Fibroblast of pulmonary artery (primary cell): ENCODE data around the gene ARHGEF28.

Experiments used
- DNase-seq: peaks from one replicate; pipeline ENCODE4 v3.0.0-alpha.2; 2010; ENCODE audit warnings: low read depth
- H3K4me3 ChIP-seq: replicated peaks from 2 replicates; pipeline ENCODE4 v1.5.1; 2011; ENCODE audit warnings: low read depth, mild to moderate bottlenecking, control low read depth, low read length, moderate library complexity
- TF ChIP-seq, protein P1 (sequence below): IDR thresholded peaks from 2 replicates; pipeline ENCODE4 v1.5.1; 2011; ENCODE audit warnings: mild to moderate bottlenecking, control low read depth, low read length, inconsistent platforms; ENCODE audit errors: missing control alignments

Gene ARHGEF28

DNA sequence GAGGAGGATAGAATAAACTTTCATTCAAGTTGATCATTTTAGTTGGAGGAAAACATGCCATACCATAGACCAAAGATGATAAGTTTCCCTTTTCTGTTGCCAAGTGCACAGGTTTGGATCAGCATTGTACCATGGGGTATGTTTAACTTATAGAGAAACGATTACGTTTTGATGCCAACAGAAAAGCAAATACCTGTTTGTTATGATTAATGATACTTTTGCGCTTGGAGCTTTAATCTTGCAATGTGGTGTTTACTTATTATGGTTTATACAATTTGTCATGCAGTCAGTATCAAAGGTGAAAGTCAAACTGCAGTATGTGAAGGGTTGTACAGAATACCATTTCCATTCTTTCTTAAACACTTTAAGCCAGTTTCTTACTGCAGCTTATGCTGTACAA, 13.2 kb upstream of the ARHGEF28 start:
- TF ChIP-seq, protein P1, sequence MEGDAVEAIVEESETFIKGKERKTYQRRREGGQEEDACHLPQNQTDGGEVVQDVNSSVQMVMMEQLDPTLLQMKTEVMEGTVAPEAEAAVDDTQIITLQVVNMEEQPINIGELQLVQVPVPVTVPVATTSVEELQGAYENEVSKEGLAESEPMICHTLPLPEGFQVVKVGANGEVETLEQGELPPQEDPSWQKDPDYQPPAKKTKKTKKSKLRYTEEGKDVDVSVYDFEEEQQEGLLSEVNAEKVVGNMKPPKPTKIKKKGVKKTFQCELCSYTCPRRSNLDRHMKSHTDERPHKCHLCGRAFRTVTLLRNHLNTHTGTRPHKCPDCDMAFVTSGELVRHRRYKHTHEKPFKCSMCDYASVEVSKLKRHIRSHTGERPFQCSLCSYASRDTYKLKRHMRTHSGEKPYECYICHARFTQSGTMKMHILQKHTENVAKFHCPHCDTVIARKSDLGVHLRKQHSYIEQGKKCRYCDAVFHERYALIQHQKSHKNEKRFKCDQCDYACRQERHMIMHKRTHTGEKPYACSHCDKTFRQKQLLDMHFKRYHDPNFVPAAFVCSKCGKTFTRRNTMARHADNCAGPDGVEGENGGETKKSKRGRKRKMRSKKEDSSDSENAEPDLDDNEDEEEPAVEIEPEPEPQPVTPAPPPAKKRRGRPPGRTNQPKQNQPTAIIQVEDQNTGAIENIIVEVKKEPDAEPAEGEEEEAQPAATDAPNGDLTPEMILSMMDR: no peak
- DNase-seq: no peak
- H3K4me3 ChIP-seq: no peak overlapping the region

DNA sequence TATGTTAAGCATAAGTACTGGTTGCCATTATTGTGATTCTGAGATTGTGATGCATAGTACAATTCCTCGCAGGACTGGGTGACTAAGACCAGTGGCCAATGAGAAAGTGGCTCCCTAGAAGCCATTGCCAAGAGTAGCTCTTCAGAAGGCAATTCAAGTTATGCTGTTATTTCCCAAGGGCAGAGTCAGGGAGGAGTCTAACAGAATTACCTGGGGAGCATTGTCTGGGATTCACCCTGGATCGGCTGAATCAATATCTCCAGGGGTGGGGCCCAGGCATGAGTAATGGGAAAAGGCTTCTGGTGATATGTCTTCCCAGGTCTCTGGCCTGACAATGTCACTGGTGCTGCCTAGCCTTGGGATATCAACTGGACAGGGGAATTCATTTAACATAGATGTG, 10.9 kb upstream of the ARHGEF28 start:
- no peak overlapping the region for H3K4me3 ChIP-seq
- TF ChIP-seq, protein P1: no peak
- DNase-seq: no peak

DNA sequence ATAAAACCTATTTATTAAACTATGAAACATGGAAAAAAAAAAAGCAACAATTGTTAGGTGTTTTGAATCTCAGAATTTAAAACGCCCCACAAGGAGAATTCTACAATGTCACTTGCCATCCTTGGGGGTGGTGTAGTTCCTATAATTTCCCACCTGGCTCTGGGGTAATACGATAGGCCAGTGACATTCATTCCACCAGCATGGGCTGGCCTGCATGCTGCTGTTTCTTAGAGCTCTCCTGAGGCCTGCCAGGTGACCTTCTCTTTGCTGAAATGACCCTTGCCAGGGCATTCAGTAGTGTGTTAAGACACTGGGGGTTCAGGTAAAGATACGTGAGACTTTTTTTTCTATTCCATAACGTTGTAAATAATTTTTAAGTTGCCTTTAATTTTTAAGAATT, 10.0 kb upstream of the ARHGEF28 start:
- TF ChIP-seq, protein P1: no peak
- DNase-seq: no peak
- H3K4me3 ChIP-seq: no peak overlapping the region

DNA sequence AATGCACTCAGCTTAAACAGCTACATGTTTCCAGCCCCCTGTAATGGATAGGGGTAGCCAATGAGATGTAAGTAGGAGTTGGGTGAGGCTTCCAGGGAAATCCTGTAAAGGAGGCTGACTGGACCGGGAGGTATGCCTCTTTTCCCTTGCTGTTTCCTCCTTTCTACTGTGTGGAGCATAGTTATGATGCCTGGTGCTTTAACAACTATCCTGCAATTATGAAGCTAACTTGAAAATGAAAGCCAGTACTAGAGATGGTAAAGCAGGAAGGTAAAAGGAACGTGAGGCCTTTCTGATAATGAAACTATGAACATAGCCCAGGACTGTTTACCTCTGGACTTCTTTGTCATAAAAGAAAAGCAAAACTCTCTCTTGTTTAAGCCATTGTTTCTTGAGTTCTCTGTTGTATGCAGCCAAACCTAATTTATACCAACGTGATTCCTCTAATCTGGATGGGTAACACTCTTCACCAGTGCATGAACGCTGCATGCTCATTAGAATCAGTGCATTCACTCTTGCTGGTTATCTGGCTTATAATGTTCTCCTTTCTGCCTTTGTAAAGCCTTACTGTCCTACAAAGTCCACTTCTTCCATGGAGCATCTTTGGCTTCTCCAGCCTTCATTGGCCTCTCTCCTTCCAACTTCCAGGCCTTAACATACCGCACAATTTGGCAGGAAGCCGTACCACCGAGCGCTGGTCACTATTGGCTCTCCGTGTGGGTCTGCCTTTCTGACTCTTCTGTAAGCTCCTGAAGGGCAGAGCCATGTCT, 8.3 kb upstream of the ARHGEF28 start:
- peak; percentile 41 for DNase-seq
- no peak overlapping the region for H3K4me3 ChIP-seq
- TF ChIP-seq, protein P1: no peak

DNA sequence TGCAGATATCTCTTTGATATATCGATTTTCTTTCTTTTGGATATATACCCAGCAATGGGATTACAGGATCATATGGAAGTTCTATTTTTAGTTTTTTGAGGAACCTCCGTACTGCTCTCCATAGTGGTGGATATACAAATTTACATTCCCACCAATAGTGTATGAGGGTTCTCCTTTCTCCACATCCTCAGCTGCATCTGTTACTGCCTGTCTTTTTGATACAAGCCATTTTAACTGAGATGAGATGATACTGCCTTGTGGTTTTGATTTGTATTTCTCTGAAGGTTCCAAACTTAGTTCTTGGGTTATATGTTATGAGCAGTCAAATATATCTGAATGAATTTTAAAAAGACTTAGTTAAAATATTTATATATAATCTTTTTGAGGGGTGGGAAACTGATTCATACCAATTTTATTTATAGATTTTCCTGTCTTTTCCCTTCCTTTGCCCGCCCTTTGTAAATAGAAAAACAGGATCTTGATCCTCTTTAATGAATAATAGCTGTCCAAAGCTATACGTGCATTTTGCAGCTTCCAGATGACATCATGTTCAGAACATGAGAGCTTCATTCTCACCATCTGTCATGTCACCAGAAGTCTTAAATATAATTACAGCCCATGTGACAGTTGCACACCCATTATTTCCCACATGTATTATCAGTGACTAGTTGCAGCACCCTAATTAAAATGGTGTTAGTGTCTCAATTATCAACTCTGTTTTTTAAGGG, 6.2 kb upstream of the ARHGEF28 start:
- TF ChIP-seq, protein P1: no peak
- H3K4me3 ChIP-seq: no peak overlapping the region
- DNase-seq: no peak

DNA sequence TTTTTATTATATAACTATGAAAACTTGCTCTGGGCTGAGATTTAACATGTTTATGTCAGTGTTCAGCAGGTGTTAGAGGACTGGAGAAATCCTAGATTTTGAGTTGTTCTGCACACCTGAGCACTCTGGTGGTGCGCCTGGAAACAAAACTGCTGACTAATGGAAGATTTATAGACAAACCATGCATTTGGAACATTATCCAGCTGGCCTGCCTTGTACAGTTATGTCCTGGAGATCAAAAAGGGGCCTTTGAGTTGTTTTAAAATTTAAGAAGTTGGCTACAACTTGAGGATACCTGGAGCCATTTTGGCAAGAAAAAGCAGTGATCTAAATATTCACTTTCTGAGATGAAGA, 5.7 kb upstream of the ARHGEF28 start:
- TF ChIP-seq, protein P1: no peak
- H3K4me3 ChIP-seq: no peak overlapping the region
- no peak for DNase-seq
